ENCODE data around the gene EPB41L2.

GRCh38 chr6:130864344-130864743 is 198.7 kb downstream of the EPB41L2 start:
- TF ChIP-seq CTCF (conservative IDR thresholded peaks at IDR 0.05; ENCODE audit: low read depth, low read length) = no peak
- no peak for TF ChIP-seq EZH2 (IDR thresholded peaks at IDR 0.05; ENCODE audit: borderline replicate concordance, low read depth, low read length, poor library complexity, severe bottlenecking)
